SKM-1 (cell line): Measurements from ENCODE around the gene TCF7.

ENCODE experiments used
- DNase-seq: peaks from one replicate; lab custom pipeline; 2025; ENCODE audit not compliant: unreplicated experiment; lab: John Stamatoyannopoulos, UW

The TCF7 gene

GRCh38 chr5:134090522-134090921 lies 24.0 kb upstream of the TCF7 start:
- no peak for DNase-seq

GRCh38 chr5:134091626-134092121 lies 22.8 kb upstream of the TCF7 start:
- DNase-seq: no peak

GRCh38 chr5:134092875-134093274 lies 21.6 kb upstream of the TCF7 start:
- no peak for DNase-seq

GRCh38 chr5:134093351-134093750 lies 21.1 kb upstream of the TCF7 start:
- DNase-seq: no peak

- DNase-seq: no peak
Observed at GRCh38 chr5:134095293-134095692, 19.2 kb upstream of the TCF7 start.

GRCh38 chr5:134095887-134096589 lies 18.4 kb upstream of the TCF7 start:
- DNase-seq: no peak

- no peak for DNase-seq
Observed at GRCh38 chr5:134097211-134097749, 17.2 kb upstream of the TCF7 start.

- DNase-seq: no peak
Observed at GRCh38 chr5:134098690-134099089, 15.8 kb upstream of the TCF7 start.

GRCh38 chr5:134099288-134099872 lies 15.1 kb upstream of the TCF7 start:
- DNase-seq: peak; percentile 28

- DNase-seq: no peak
Observed at GRCh38 chr5:134099939-134100282, 14.6 kb upstream of the TCF7 start.

- no peak for DNase-seq
Observed at GRCh38 chr5:134100283-134101091, 14.0 kb upstream of the TCF7 start.

- DNase-seq: peak; percentile 22
Observed at GRCh38 chr5:134101686-134102439, 12.6 kb upstream of the TCF7 start.

GRCh38 chr5:134103397-134103796 lies 11.1 kb upstream of the TCF7 start:
- DNase-seq: no peak

GRCh38 chr5:134103998-134104654 lies 10.4 kb upstream of the TCF7 start:
- no peak for DNase-seq

- DNase-seq: no peak
Observed at GRCh38 chr5:134106991-134107701, 7.3 kb upstream of the TCF7 start.

GRCh38 chr5:134107779-134108178 lies 6.7 kb upstream of the TCF7 start:
- DNase-seq: no peak

GRCh38 chr5:134110382-134110781 lies 4.1 kb upstream of the TCF7 start:
- DNase-seq: no peak

GRCh38 chr5:134111741-134112647 lies 2.5 kb upstream of the TCF7 start:
- no peak for DNase-seq
